ENCODE data around the gene CNMD.

DNA sequence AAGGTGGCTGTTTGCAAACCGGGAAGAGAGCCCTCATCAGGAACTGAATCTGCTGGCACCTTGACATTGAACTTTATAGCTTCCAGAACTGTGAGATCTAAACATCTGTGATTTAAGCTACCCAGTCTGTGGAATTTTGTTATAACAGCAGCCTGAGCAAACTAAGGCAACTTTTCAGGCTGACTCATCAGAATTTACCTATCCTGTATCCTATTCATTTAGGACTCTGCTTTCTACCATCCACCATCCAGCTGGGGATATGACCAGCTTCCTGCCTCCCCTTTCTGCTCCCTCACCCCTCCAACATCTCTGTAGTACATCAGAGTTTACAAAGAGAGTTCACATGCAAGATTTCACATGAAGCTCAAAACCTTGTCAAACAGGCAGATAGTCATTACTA lies 11.1 kb upstream of the CNMD start:
- TF ChIP-seq, protein P1, sequence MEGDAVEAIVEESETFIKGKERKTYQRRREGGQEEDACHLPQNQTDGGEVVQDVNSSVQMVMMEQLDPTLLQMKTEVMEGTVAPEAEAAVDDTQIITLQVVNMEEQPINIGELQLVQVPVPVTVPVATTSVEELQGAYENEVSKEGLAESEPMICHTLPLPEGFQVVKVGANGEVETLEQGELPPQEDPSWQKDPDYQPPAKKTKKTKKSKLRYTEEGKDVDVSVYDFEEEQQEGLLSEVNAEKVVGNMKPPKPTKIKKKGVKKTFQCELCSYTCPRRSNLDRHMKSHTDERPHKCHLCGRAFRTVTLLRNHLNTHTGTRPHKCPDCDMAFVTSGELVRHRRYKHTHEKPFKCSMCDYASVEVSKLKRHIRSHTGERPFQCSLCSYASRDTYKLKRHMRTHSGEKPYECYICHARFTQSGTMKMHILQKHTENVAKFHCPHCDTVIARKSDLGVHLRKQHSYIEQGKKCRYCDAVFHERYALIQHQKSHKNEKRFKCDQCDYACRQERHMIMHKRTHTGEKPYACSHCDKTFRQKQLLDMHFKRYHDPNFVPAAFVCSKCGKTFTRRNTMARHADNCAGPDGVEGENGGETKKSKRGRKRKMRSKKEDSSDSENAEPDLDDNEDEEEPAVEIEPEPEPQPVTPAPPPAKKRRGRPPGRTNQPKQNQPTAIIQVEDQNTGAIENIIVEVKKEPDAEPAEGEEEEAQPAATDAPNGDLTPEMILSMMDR (IDR thresholded peaks at IDR 0.05): no peak
- TF ChIP-seq POLR2A (IDR thresholded peaks at IDR 0.05; ENCODE audit: low read depth): no peak
- TF ChIP-seq POLR2AphosphoS5 (IDR thresholded peaks at IDR 0.05): no peak
